ENCODE results near the gene CEP250.
"Not testable (repeated sequence)": the region's sequence is repeated elsewhere in the genome, so short reads cannot be mapped to it uniquely, and the experiment has no call there.

The CEP250 gene

GRCh38 chr20:35453647-35454046 lies 1.8 kb upstream of the CEP250 start:
- DNase-seq = no peak

- DNase-seq = not testable (repeated sequence)
These were observed 1.3 kb downstream of the CEP250 start for GRCh38 chr20:35456700-35457099.

- not testable (repeated sequence) for DNase-seq
These were observed 2.1 kb downstream of the CEP250 start for GRCh38 chr20:35457539-35457938.

- DNase-seq = no peak
These were observed 3.0 kb downstream of the CEP250 start for GRCh38 chr20:35458388-35458787.

- peak; percentile 34 for DNase-seq
These were observed 6.2 kb downstream of the CEP250 start for GRCh38 chr20:35461620-35462019.

GRCh38 chr20:35462351-35462750 lies 7.0 kb downstream of the CEP250 start:
- DNase-seq = peak; percentile 67

- DNase-seq = peak; percentile 37
These were observed 8.3 kb downstream of the CEP250 start for GRCh38 chr20:35463455-35464300.

GRCh38 chr20:35465976-35466375 lies 10.6 kb downstream of the CEP250 start:
- no peak for DNase-seq

- no peak for DNase-seq
These were observed 11.5 kb downstream of the CEP250 start for GRCh38 chr20:35466856-35467255.

GRCh38 chr20:35467339-35468224 lies 12.2 kb downstream of the CEP250 start:
- DNase-seq = no peak

- DNase-seq = no peak
These were observed 13.4 kb downstream of the CEP250 start for GRCh38 chr20:35468671-35469334.

- no peak for DNase-seq
These were observed 16.8 kb downstream of the CEP250 start for GRCh38 chr20:35472209-35472608.

GRCh38 chr20:35473684-35474083 lies 18.3 kb downstream of the CEP250 start:
- DNase-seq = no peak

- no peak for DNase-seq
These were observed 19.0 kb downstream of the CEP250 start for GRCh38 chr20:35474303-35474871.

GRCh38 chr20:35476288-35476687 lies 20.9 kb downstream of the CEP250 start:
- DNase-seq = no peak

- DNase-seq = no peak
These were observed 23.5 kb downstream of the CEP250 start for GRCh38 chr20:35478804-35479472.

GRCh38 chr20:35479798-35480197 lies 24.4 kb downstream of the CEP250 start:
- DNase-seq = no peak

- no peak for DNase-seq
These were observed 32.1 kb downstream of the CEP250 start for GRCh38 chr20:35487479-35487878.

- no peak for DNase-seq
These were observed 34.3 kb downstream of the CEP250 start for GRCh38 chr20:35489717-35490116.

GRCh38 chr20:35490736-35491181 lies 35.4 kb downstream of the CEP250 start:
- no peak for DNase-seq

GRCh38 chr20:35491823-35492222 lies 36.4 kb downstream of the CEP250 start:
- DNase-seq = no peak

GRCh38 chr20:35492352-35492751 lies 37.0 kb downstream of the CEP250 start:
- DNase-seq = no peak
